Measurements from ENCODE around the gene MTPN. TPM values are rescaled to one million over a fixed set of nuclear protein-coding genes. Genes with fewer than 3 reads are reported as not detected.
A peak's percentile ranks its signal among the peaks of the same experiment; 100 is the strongest.

Gene MTPN
- total RNA-seq, 1 donor from 2014 or later, result 117 TPM

GRCh38 chr7:135962802-135963201 lies 14.4 kb downstream of the MTPN start:
- Mint-ChIP-seq H3K4me3 (no peak overlapping the region), H3K36me3 (ENCODE audit: low read depth) (peaks cover 12% of the 10 kb centered on the region), H3K27me3 (ENCODE audit: insufficient read depth) (no peaks in the 10 kb centered on the region), H3K9me3 (no peaks in the 10 kb centered on the region), H3K4me1 (ENCODE audit: low read depth) (peaks cover 42% of the 10 kb centered on the region), H3K27ac (no peak overlapping the region)
- intact Hi-C loops (cut with micrococcal nuclease), result no loop called here
- DNase-seq (ENCODE audit: low spot score), result no peak

GRCh38 chr7:135960709-135961451 lies 16.3 kb downstream of the MTPN start:
- Mint-ChIP-seq H3K4me3 (no peak overlapping the region), H3K27me3 (ENCODE audit: insufficient read depth) (no peaks in the 10 kb centered on the region), H3K4me1 (ENCODE audit: low read depth) (peaks cover 27% of the 10 kb centered on the region), H3K27ac (no peak overlapping the region), H3K9me3 (no peaks in the 10 kb centered on the region), H3K36me3 (ENCODE audit: low read depth) (peaks cover 11% of the 10 kb centered on the region)
- no peak for DNase-seq (ENCODE audit: low spot score)
- intact Hi-C loops (cut with micrococcal nuclease), result no loop called here

- Mint-ChIP-seq H3K9me3 (no peaks in the 10 kb centered on the region), H3K4me1 (ENCODE audit: low read depth) (peaks cover 24% of the 10 kb centered on the region), H3K4me3 (no peak overlapping the region), H3K27ac (no peak overlapping the region), H3K36me3 (ENCODE audit: low read depth) (peaks cover 11% of the 10 kb centered on the region), H3K27me3 (ENCODE audit: insufficient read depth) (no peaks in the 10 kb centered on the region)
- no peak for DNase-seq (ENCODE audit: low spot score)
- intact Hi-C loops (cut with micrococcal nuclease), result no loop called here
These were observed 17.4 kb downstream of the MTPN start for GRCh38 chr7:135959646-135960363.

GRCh38 chr7:135958173-135958572 lies 19.0 kb downstream of the MTPN start:
- Mint-ChIP-seq H3K27me3 (ENCODE audit: insufficient read depth) (no peaks in the 10 kb centered on the region), H3K4me1 (ENCODE audit: low read depth) (peaks cover 21% of the 10 kb centered on the region), H3K27ac (no peak overlapping the region), H3K36me3 (ENCODE audit: low read depth) (peaks cover 11% of the 10 kb centered on the region), H3K4me3 (no peak overlapping the region), H3K9me3 (no peaks in the 10 kb centered on the region)
- no peak for DNase-seq (ENCODE audit: low spot score)
- intact Hi-C loops (cut with micrococcal nuclease), result no loop called here

GRCh38 chr7:135957627-135958026 lies 19.5 kb downstream of the MTPN start:
- H3K4me1 Mint-ChIP-seq (ENCODE audit: low read depth), result peaks cover 19% of the 10 kb centered on the region
- intact Hi-C loops (cut with micrococcal nuclease), result no loop called here
- peaks cover 12% of the 10 kb centered on the region for H3K36me3 Mint-ChIP-seq (ENCODE audit: low read depth)

GRCh38 chr7:135956393-135956792 lies 20.8 kb downstream of the MTPN start:
- intact Hi-C loops (cut with micrococcal nuclease), result no loop called here
- H3K9me3 Mint-ChIP-seq, result no peaks in the 10 kb centered on the region
- H3K36me3 Mint-ChIP-seq (ENCODE audit: low read depth), result peaks cover 18% of the 10 kb centered on the region
- H3K27ac Mint-ChIP-seq, result peak overlapping the region; percentile 21
- H3K4me1 Mint-ChIP-seq (ENCODE audit: low read depth), result peaks cover 13% of the 10 kb centered on the region
- DNase-seq (ENCODE audit: low spot score), result no peak
- H3K27me3 Mint-ChIP-seq (ENCODE audit: insufficient read depth), result no peaks in the 10 kb centered on the region
- H3K4me3 Mint-ChIP-seq, result no peak overlapping the region

More at GRCh38 chr7:135957627-135958026, 19.5 kb downstream of the MTPN start:
- no peak overlapping the region for H3K4me3 Mint-ChIP-seq
- H3K9me3 Mint-ChIP-seq, result no peaks in the 10 kb centered on the region
- no peak overlapping the region for H3K27ac Mint-ChIP-seq
- DNase-seq (ENCODE audit: low spot score), result no peak
- H3K27me3 Mint-ChIP-seq (ENCODE audit: insufficient read depth), result no peaks in the 10 kb centered on the region

GRCh38 chr7:135950972-135951371 lies 26.2 kb downstream of the MTPN start:
- no peaks in the 10 kb centered on the region for H3K9me3 Mint-ChIP-seq
- intact Hi-C loops (cut with micrococcal nuclease), result no loop called here
- H3K27ac Mint-ChIP-seq, result no peak overlapping the region
- DNase-seq (ENCODE audit: low spot score), result no peak
- H3K27me3 Mint-ChIP-seq (ENCODE audit: insufficient read depth), result no peaks in the 10 kb centered on the region
- peaks cover 22% of the 10 kb centered on the region for H3K4me1 Mint-ChIP-seq (ENCODE audit: low read depth)
- H3K36me3 Mint-ChIP-seq (ENCODE audit: low read depth), result peaks cover 29% of the 10 kb centered on the region
- H3K4me3 Mint-ChIP-seq, result no peak overlapping the region

GRCh38 chr7:135950429-135950828 lies 26.7 kb downstream of the MTPN start:
- peaks cover 21% of the 10 kb centered on the region for H3K4me1 Mint-ChIP-seq (ENCODE audit: low read depth)
- H3K4me3 Mint-ChIP-seq, result no peak overlapping the region
- DNase-seq (ENCODE audit: low spot score), result no peak
- H3K36me3 Mint-ChIP-seq (ENCODE audit: low read depth), result peaks cover 29% of the 10 kb centered on the region
- intact Hi-C loops (cut with micrococcal nuclease), result no loop called here
- H3K27me3 Mint-ChIP-seq (ENCODE audit: insufficient read depth), result no peaks in the 10 kb centered on the region
- H3K27ac Mint-ChIP-seq, result no peak overlapping the region
- H3K9me3 Mint-ChIP-seq, result no peaks in the 10 kb centered on the region

- Mint-ChIP-seq H3K27me3 (ENCODE audit: insufficient read depth) (no peaks in the 10 kb centered on the region), H3K27ac (no peak overlapping the region), H3K9me3 (no peaks in the 10 kb centered on the region), H3K36me3 (ENCODE audit: low read depth) (peaks cover 23% of the 10 kb centered on the region), H3K4me3 (no peak overlapping the region), H3K4me1 (ENCODE audit: low read depth) (peaks cover 15% of the 10 kb centered on the region)
- intact Hi-C loops (cut with micrococcal nuclease), result no loop called here
- DNase-seq (ENCODE audit: low spot score), result no peak
These were observed 30.7 kb downstream of the MTPN start for GRCh38 chr7:135946289-135947055.

- intact Hi-C loops (cut with micrococcal nuclease), result no loop called here
- DNase-seq (ENCODE audit: low spot score), result no peak
- Mint-ChIP-seq H3K4me3 (no peak overlapping the region), H3K4me1 (ENCODE audit: low read depth) (peaks cover 15% of the 10 kb centered on the region), H3K27me3 (ENCODE audit: insufficient read depth) (no peaks in the 10 kb centered on the region), H3K9me3 (no peaks in the 10 kb centered on the region), H3K27ac (no peak overlapping the region), H3K36me3 (ENCODE audit: low read depth) (peaks cover 19% of the 10 kb centered on the region)
These were observed 32.4 kb downstream of the MTPN start for GRCh38 chr7:135944753-135945152.

- DNase-seq (ENCODE audit: low spot score), result no peak
- intact Hi-C loops (cut with micrococcal nuclease), result no loop called here
- H3K4me1 Mint-ChIP-seq (ENCODE audit: low read depth), result peaks cover 22% of the 10 kb centered on the region
These were observed 33.9 kb downstream of the MTPN start for GRCh38 chr7:135943134-135943879.

GRCh38 chr7:135942614-135943013 lies 34.5 kb downstream of the MTPN start:
- no peak overlapping the region for H3K27ac Mint-ChIP-seq
- H3K27me3 Mint-ChIP-seq (ENCODE audit: insufficient read depth), result no peaks in the 10 kb centered on the region
- H3K9me3 Mint-ChIP-seq, result no peaks in the 10 kb centered on the region
- H3K4me3 Mint-ChIP-seq, result no peak overlapping the region
- no peak for DNase-seq (ENCODE audit: low spot score)
- peaks cover 20% of the 10 kb centered on the region for H3K4me1 Mint-ChIP-seq (ENCODE audit: low read depth)
- intact Hi-C loops (cut with micrococcal nuclease), result no loop called here
- H3K36me3 Mint-ChIP-seq (ENCODE audit: low read depth), result peaks cover 11% of the 10 kb centered on the region

More at GRCh38 chr7:135943134-135943879, 33.9 kb downstream of the MTPN start:
- Mint-ChIP-seq H3K4me3 (no peak overlapping the region), H3K27me3 (ENCODE audit: insufficient read depth) (no peaks in the 10 kb centered on the region), H3K36me3 (ENCODE audit: low read depth) (peaks cover 14% of the 10 kb centered on the region), H3K27ac (no peak overlapping the region), H3K9me3 (no peaks in the 10 kb centered on the region)
